Measurements from ENCODE around the gene POLR2J3.
"Not testable (repeated sequence)": the region's sequence is repeated elsewhere in the genome, so short reads cannot be mapped to it uniquely, and the experiment has no call there.

DNA sequence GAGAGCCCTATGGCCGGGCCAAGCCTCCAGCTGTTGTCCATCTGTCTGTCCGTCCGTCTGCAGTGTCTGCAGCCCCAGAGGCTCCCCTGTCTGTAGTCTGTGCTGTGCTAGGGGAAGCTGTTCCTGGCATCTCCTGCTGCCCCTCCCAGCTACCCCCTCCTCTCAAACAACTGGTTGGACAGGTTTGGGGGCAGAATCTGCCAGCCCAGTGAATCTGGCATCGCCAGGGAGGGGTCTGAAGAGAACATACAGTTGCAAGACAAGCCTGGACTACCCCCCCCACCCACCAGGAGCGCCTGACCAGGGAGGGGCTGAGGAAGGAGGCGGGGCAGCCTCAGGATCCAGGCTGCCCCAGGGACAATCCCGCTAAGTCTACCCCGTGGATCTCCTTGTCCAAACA lies 28.8 kb downstream of the POLR2J3 start, which contains the start of gene UPK3BL2:
- TF ChIP-seq, protein P1, sequence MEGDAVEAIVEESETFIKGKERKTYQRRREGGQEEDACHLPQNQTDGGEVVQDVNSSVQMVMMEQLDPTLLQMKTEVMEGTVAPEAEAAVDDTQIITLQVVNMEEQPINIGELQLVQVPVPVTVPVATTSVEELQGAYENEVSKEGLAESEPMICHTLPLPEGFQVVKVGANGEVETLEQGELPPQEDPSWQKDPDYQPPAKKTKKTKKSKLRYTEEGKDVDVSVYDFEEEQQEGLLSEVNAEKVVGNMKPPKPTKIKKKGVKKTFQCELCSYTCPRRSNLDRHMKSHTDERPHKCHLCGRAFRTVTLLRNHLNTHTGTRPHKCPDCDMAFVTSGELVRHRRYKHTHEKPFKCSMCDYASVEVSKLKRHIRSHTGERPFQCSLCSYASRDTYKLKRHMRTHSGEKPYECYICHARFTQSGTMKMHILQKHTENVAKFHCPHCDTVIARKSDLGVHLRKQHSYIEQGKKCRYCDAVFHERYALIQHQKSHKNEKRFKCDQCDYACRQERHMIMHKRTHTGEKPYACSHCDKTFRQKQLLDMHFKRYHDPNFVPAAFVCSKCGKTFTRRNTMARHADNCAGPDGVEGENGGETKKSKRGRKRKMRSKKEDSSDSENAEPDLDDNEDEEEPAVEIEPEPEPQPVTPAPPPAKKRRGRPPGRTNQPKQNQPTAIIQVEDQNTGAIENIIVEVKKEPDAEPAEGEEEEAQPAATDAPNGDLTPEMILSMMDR (IDR thresholded peaks at IDR 0.05; ENCODE audit: insufficient read depth, low read depth, low read length) = not testable (repeated sequence)
- TF ChIP-seq EZH2 (IDR thresholded peaks at IDR 0.05; ENCODE audit: insufficient read depth, low read length) = not testable (repeated sequence)

Measured in astrocyte (in vitro differentiated cells and primary cell).